Measurements from ENCODE around the gene RHOG. TPM values are rescaled to one million over a fixed set of nuclear protein-coding genes. Genes with fewer than 3 reads are reported as not detected.
A peak's percentile ranks its signal among the peaks of the same experiment; 100 is the strongest.

Gene RHOG
- total and polyA plus RNA-seq, 9 of the 15 experiments (the other 6 are each of a cell fraction or from before 2014, with no cell fraction given) = 22.6 to 162 (median 80.3) TPM

GRCh38 chr11:3831378-3832239, 9.2 kb downstream of the RHOG start (continued):
- no peak for TF ChIP-seq ZNF384 (IDR thresholded peaks at IDR 0.05; ENCODE audit: low read depth, low read length)
- TF ChIP-seq ZNF449 (CRISPR knock-in tag; IDR thresholded peaks at IDR 0.05) = 0 out of 2 replicates have a peak, but pooled peaks have one; percentile 35
- no peak for TF ChIP-seq USF1 (CRISPR knock-in tag; IDR thresholded peaks at IDR 0.05)
- TF ChIP-seq VEZF1 (CRISPR knock-in tag; IDR thresholded peaks at IDR 0.05) = peak; percentile 49
- TF ChIP-seq ARNT (IDR thresholded peaks at IDR 0.05) = no peak
- peak; percentile 52; the same call in 1 of the 2 replicates for TF ChIP-seq ZFX (CRISPR knock-in tag; IDR thresholded peaks at IDR 0.05)
- no peak for TF ChIP-seq ZNF280B (CRISPR knock-in tag; IDR thresholded peaks at IDR 0.05)
- TF ChIP-seq DPF2 (IDR thresholded peaks at IDR 0.05) = peak; percentile 64
- TF ChIP-seq E4F1 (CRISPR knock-in tag; IDR thresholded peaks at IDR 0.05; ENCODE audit: borderline replicate concordance) = no peak
- TF ChIP-seq NR3C1 (CRISPR knock-in tag; IDR thresholded peaks at IDR 0.05) = no peak
- TF ChIP-seq ZNF253 (CRISPR knock-in tag; conservative IDR thresholded peaks at IDR 0.05) = no peak
- no peak for TF ChIP-seq NR1H2 (CRISPR knock-in tag; IDR thresholded peaks at IDR 0.05)
- peak in 1 of 2 experiments; percentile 57; a peak in 2 of 4 replicates for TF ChIP-seq MNT (conservative IDR thresholded peaks at IDR 0.05)
- TF ChIP-seq BDP1 (IDR thresholded peaks at IDR 0.05; ENCODE audit: insufficient read depth, insufficient read length) = no peak
- TF ChIP-seq NFATC3 (IDR thresholded peaks at IDR 0.05) = no peak
- 0 out of 2 replicates have a peak, but pooled peaks have one; percentile 47 for TF ChIP-seq ZNF197 (CRISPR knock-in tag; IDR thresholded peaks at IDR 0.05; ENCODE audit: low read depth)
- no peak for TF ChIP-seq ZNF75A (CRISPR knock-in tag; IDR thresholded peaks at IDR 0.05)
- peak; percentile 50; the same call in 1 of the 2 replicates for TF ChIP-seq NBN (IDR thresholded peaks at IDR 0.05; ENCODE audit: low read depth)

Measured in K562 (cell line).